ENCODE data around the gene GPRIN3.

GPRIN3 gene

DNA sequence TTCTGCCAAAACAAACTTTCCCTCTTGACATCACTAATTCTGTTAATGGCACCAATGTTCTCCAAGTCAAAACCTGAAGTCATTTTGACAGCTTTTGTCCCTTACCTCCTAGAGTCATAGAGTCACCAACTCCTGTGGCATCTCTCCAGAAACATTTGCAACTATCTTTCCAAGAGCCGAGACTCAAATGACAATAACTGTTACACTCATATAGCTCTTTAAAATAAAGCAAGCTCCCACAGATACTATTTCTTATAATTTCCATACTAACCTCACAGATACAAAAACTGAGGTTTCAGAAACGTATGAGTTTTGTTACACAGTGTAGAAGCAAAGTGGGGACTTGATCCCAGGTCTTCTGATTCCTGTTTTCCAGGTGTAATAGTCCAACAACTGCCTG is 18.3 kb downstream of the GPRIN3 start:
- Histone ChIP-seq H3K27me3 (ENCODE audit: insufficient read depth, low read length, poor library complexity, severe bottlenecking) (no peaks in the 10 kb centered on the region), H3K4me1 (ENCODE audit: insufficient read depth, low read length, poor library complexity, severe bottlenecking) (peaks cover 15% of the 10 kb centered on the region), H3K9ac (ENCODE audit: low read depth, low read length, poor library complexity, severe bottlenecking) (no peak overlapping the region), H3K9me2 (replicated peaks; ENCODE audit: low read depth, low read length) (no peaks in the 10 kb centered on the region), H3F3A (ENCODE audit: low read depth) (0 out of 2 replicates have a peak, but pooled peaks cover 5% of the 10 kb centered on the region), H4K20me1 (ENCODE audit: insufficient read depth, low read length, poor library complexity, severe bottlenecking) (no peaks in the 10 kb centered on the region), H3K9me3 (ENCODE audit: insufficient read depth, low read depth, low read length) (no peaks in the 10 kb centered on the region), H3K4me3 (ENCODE audit: low read length, poor library complexity, severe bottlenecking) (no peak overlapping the region), H3K36me3 (ENCODE audit: insufficient read depth, low read length) (no peaks in the 10 kb centered on the region), H3K79me2 (ENCODE audit: insufficient read depth, low read length) (no peaks in the 10 kb centered on the region), H3K4me2 (ENCODE audit: low read depth, low read length, poor library complexity, severe bottlenecking) (no peak overlapping the region), H2AFZ (ENCODE audit: low read length) (no peak overlapping the region)
- TF ChIP-seq, protein P1, sequence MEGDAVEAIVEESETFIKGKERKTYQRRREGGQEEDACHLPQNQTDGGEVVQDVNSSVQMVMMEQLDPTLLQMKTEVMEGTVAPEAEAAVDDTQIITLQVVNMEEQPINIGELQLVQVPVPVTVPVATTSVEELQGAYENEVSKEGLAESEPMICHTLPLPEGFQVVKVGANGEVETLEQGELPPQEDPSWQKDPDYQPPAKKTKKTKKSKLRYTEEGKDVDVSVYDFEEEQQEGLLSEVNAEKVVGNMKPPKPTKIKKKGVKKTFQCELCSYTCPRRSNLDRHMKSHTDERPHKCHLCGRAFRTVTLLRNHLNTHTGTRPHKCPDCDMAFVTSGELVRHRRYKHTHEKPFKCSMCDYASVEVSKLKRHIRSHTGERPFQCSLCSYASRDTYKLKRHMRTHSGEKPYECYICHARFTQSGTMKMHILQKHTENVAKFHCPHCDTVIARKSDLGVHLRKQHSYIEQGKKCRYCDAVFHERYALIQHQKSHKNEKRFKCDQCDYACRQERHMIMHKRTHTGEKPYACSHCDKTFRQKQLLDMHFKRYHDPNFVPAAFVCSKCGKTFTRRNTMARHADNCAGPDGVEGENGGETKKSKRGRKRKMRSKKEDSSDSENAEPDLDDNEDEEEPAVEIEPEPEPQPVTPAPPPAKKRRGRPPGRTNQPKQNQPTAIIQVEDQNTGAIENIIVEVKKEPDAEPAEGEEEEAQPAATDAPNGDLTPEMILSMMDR (conservative IDR thresholded peaks at IDR 0.05; ENCODE audit: low read length) = no peak
- TF ChIP-seq EZH2phosphoT487 (IDR thresholded peaks at IDR 0.05; ENCODE audit: borderline replicate concordance) = no peak

DNA sequence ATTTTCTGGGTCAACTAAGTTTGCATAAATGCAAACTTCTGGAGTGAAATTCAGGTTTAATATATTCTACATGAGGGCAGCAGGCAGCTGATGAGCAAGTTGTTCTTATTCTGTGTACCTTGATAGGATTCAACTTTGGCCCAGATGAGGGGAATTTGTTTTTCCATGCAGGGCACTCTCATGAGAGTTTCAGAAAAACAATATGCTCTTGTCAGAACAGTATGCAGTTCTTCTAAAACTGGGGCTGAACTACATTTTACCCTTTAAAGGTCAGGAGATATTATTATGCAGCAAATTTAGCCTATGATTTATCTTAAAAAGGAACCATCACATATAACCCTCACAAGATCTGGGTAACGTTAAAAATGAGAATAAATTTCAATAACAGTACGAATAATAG is 19.2 kb downstream of the GPRIN3 start:
- TF ChIP-seq, protein P1 (conservative IDR thresholded peaks at IDR 0.05; ENCODE audit: low read length) = no peak
- no peaks in the 10 kb centered on the region for H3K9me2 ChIP-seq (replicated peaks; ENCODE audit: low read depth, low read length)

GRCh38 chr4:89287945-89288344 is 19.7 kb downstream of the GPRIN3 start:
- Histone ChIP-seq H3K36me3 (ENCODE audit: insufficient read depth, low read length) (no peaks in the 10 kb centered on the region), H3K9ac (ENCODE audit: low read depth, low read length, poor library complexity, severe bottlenecking) (no peak overlapping the region), H3K79me2 (ENCODE audit: insufficient read depth, low read length) (no peaks in the 10 kb centered on the region), H3K4me3 (ENCODE audit: low read length, poor library complexity, severe bottlenecking) (no peak overlapping the region), H3K4me1 (ENCODE audit: insufficient read depth, low read length, poor library complexity, severe bottlenecking) (peaks cover 1% of the 10 kb centered on the region), H3F3A (ENCODE audit: low read depth) (no peaks in the 10 kb centered on the region), H2AFZ (ENCODE audit: low read length) (no peak overlapping the region), H3K9me3 (ENCODE audit: insufficient read depth, low read depth, low read length) (no peaks in the 10 kb centered on the region), H3K9me2 (replicated peaks; ENCODE audit: low read depth, low read length) (no peaks in the 10 kb centered on the region), H4K20me1 (ENCODE audit: insufficient read depth, low read length, poor library complexity, severe bottlenecking) (no peaks in the 10 kb centered on the region), H3K27me3 (ENCODE audit: insufficient read depth, low read length, poor library complexity, severe bottlenecking) (no peaks in the 10 kb centered on the region), H3K4me2 (ENCODE audit: low read depth, low read length, poor library complexity, severe bottlenecking) (no peak overlapping the region)
- TF ChIP-seq, protein P1 (conservative IDR thresholded peaks at IDR 0.05; ENCODE audit: low read length) = no peak
- TF ChIP-seq EZH2phosphoT487 (IDR thresholded peaks at IDR 0.05; ENCODE audit: borderline replicate concordance) = no peak

More for the DNA sequence above, 19.2 kb downstream of the GPRIN3 start:
- no peaks in the 10 kb centered on the region for H3K79me2 ChIP-seq (ENCODE audit: insufficient read depth, low read length)
- peaks cover 6% of the 10 kb centered on the region for H3K4me1 ChIP-seq (ENCODE audit: insufficient read depth, low read length, poor library complexity, severe bottlenecking)
- no peak overlapping the region for H3K9ac ChIP-seq (ENCODE audit: low read depth, low read length, poor library complexity, severe bottlenecking)
- H3F3A ChIP-seq (ENCODE audit: low read depth) = no peaks in the 10 kb centered on the region
- no peak overlapping the region for H3K4me2 ChIP-seq (ENCODE audit: low read depth, low read length, poor library complexity, severe bottlenecking)
- no peaks in the 10 kb centered on the region for H3K36me3 ChIP-seq (ENCODE audit: insufficient read depth, low read length)
- no peaks in the 10 kb centered on the region for H4K20me1 ChIP-seq (ENCODE audit: insufficient read depth, low read length, poor library complexity, severe bottlenecking)
- H2AFZ ChIP-seq (ENCODE audit: low read length) = no peak overlapping the region
- no peaks in the 10 kb centered on the region for H3K27me3 ChIP-seq (ENCODE audit: insufficient read depth, low read length, poor library complexity, severe bottlenecking)
- H3K9me3 ChIP-seq (ENCODE audit: insufficient read depth, low read depth, low read length) = no peaks in the 10 kb centered on the region
- no peak overlapping the region for H3K4me3 ChIP-seq (ENCODE audit: low read length, poor library complexity, severe bottlenecking)

Data from Loucy (cell line).